VCaP (cell line): Measurements from ENCODE around the gene TNFRSF11A.

Source experiments
- H3K27ac ChIP-seq: fragments of 450-650 bp; 2 replicates; pipeline ENCODE4 v1.5.1; 2017
- CTCF ChIP-seq: fragments of 450-650 bp; conservative IDR thresholded peaks from 2 replicates; pipeline ENCODE4 v1.5.1; 2017; ENCODE audit warnings: mild to moderate bottlenecking, moderate library complexity

The TNFRSF11A gene

GRCh38 chr18:62338446-62339105 is 13.5 kb downstream of the TNFRSF11A start:
- no peak overlapping the region for H3K27ac ChIP-seq
- TF ChIP-seq CTCF: no peak

- no peak overlapping the region for H3K27ac ChIP-seq
- no peak for TF ChIP-seq CTCF
Observed at GRCh38 chr18:62339106-62339988, 14.2 kb downstream of the TNFRSF11A start.

DNA sequence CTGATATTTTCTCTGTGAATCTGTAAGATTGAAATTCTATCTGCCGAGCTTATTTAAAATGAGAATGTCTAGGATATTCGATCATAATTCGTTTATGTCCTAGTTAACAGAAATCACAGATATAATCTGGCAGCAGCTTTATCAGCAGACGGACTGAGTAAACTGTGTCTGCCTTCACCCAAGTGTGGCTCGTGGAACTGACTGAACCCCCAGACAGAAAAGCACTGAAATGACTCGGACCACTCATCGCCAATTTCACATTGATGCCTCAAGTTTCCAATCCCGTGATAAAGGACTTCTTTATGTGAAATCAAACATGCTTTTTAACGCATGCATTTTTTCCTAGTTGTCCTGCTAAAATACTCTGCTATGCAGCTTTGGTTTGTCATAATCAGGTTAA is 15.9 kb downstream of the TNFRSF11A start:
- TF ChIP-seq CTCF: no peak
- H3K27ac ChIP-seq: no peak overlapping the region

DNA sequence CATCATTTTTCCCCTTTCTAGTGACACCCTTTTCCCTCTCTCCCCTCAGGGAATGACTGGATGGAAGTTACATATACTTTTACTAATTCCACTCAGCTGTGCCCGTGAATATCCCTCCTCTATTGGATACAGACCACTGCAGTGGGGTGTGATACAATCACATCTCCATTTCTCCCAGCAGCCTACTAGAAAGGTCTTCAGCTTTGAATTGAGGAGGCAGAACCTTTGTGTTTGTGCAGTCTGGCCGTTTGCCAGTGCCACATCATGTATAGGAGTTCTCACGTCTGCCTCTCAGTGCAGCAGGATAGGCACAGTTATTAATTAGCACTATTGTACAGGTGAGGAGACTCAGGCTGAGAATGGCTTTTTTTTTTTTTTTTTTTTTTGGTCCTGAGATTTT is 16.4 kb downstream of the TNFRSF11A start:
- TF ChIP-seq CTCF: no peak

DNA sequence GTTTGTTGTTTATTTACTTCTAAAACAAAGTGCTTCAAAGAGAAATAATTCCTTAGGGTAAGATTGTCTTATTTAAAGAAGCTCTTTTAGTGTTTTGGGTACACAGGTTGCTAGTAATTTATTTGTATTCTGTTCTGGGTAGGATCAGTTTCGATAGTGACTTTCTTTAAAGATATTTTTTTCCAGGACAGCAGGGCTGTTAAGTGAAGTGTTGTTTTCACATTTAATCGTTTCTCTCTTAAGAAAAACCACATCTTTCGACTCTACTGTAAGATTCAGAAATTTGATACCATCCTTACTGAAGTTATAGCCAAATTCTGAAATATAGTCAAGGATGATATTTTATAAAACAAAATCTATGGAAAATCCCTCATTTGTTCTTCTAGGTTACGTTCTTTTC is 17.8 kb downstream of the TNFRSF11A start:
- TF ChIP-seq CTCF: no peak
- H3K27ac ChIP-seq: no peak overlapping the region

More for the DNA sequence above, 16.4 kb downstream of the TNFRSF11A start:
- no peak overlapping the region for H3K27ac ChIP-seq

- TF ChIP-seq CTCF: no peak
- no peak overlapping the region for H3K27ac ChIP-seq
Observed at GRCh38 chr18:62343316-62343715, 18.2 kb downstream of the TNFRSF11A start.

DNA sequence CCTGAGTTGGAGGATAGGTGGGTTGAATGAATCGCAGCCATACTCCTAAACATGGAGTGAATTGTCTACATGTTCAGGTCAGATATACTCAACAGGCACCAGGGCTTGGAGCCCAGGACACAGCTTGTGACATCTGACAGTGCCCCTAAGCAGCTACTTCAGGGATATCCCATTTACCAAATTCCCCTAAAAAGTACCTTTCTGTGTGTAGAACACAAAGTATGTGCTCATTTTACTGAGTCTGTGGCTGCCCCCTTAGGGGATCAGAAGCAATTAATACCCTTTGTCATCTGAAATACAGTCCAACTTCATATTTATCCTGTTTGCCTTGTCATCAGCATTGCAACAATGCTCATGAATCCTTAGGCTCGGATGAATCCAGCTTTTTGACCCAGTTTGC is 20.8 kb downstream of the TNFRSF11A start:
- TF ChIP-seq CTCF: no peak
- H3K27ac ChIP-seq: no peak overlapping the region
